ENCODE measurements around the gene PAF1. TPM values are rescaled to one million over a fixed set of nuclear protein-coding genes. Genes with fewer than 3 reads are reported as not detected.
"Not testable (repeated sequence)": the region's sequence is repeated elsewhere in the genome, so short reads cannot be mapped to it uniquely, and the experiment has no call there.

The PAF1 gene
- total RNA-seq, 4 donors from 2014 or later, result 32.8 to 48.0 (median 44.0) TPM

GRCh38 chr19:39342647-39343305 is 48.1 kb downstream of the PAF1 start:
- Histone ChIP-seq H3K27me3 (no peaks in the 10 kb centered on the region), H3K27ac (peak overlapping the region; percentile 78 to 94 (median 92)), H3K36me3 (peaks cover 0 to 7% of the 10 kb centered on the region in 2 donors), H3K4me1 (peaks cover 0 to 63% (median 31%) of the 10 kb centered on the region in 3 donors), H3K4me3 (peak overlapping the region; percentile 89 to 96), H3K9me3 (no peaks in the 10 kb centered on the region)
- ATAC-seq, result peak; percentile 1
- 4 to 7% methylated on average over 6 of the region's 51 CpGs for WGBS, 2 donors (ENCODE audit: low coverage in 1 of 2)
- no peak for TF ChIP-seq EP300 (IDR thresholded peaks at IDR 0.05)
- no peak for TF ChIP-seq POLR2AphosphoS5 (IDR thresholded peaks at IDR 0.05)

GRCh38 chr19:39341719-39342604 is 48.9 kb downstream of the PAF1 start, which contains the start of gene SAMD4B:
SAMD4B (plus strand) TSS chr19:39342421; CDS start chr19:39356894, 14,473 bp downstream.
- Histone ChIP-seq H3K36me3 (peaks cover 0 to 7% of the 10 kb centered on the region in 2 donors), H3K27me3 (no peaks in the 10 kb centered on the region), H3K9me3 (no peaks in the 10 kb centered on the region), H3K4me3 (peak within 1 kb of the TSS; percentile 89 to 96), H3K27ac (peak within 1 kb of the TSS; percentile 78 to 94 (median 92)), H3K4me1 (peaks cover 0 to 55% (median 31%) of the 10 kb centered on the region in 3 donors)
- peak; percentile 97 for ATAC-seq
- WGBS, 2 donors (ENCODE audit: low coverage in 1 of 2), result 0% methylated on average over 3 of the region's 105 CpGs; no CpG with 5 or more reads in 1 of the 2 donors
- TF ChIP-seq EP300 (IDR thresholded peaks at IDR 0.05) (no peak), POLR2AphosphoS5 (IDR thresholded peaks at IDR 0.05) (peak; percentile 80), POLR2A (IDR thresholded peaks at IDR 0.05) (peak; percentile 86 to 88)
- TF ChIP-seq, protein P1, sequence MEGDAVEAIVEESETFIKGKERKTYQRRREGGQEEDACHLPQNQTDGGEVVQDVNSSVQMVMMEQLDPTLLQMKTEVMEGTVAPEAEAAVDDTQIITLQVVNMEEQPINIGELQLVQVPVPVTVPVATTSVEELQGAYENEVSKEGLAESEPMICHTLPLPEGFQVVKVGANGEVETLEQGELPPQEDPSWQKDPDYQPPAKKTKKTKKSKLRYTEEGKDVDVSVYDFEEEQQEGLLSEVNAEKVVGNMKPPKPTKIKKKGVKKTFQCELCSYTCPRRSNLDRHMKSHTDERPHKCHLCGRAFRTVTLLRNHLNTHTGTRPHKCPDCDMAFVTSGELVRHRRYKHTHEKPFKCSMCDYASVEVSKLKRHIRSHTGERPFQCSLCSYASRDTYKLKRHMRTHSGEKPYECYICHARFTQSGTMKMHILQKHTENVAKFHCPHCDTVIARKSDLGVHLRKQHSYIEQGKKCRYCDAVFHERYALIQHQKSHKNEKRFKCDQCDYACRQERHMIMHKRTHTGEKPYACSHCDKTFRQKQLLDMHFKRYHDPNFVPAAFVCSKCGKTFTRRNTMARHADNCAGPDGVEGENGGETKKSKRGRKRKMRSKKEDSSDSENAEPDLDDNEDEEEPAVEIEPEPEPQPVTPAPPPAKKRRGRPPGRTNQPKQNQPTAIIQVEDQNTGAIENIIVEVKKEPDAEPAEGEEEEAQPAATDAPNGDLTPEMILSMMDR (IDR thresholded peaks at IDR 0.05), result peak in 3 of 4 experiments; percentile 89 to 91 (median 90)

GRCh38 chr19:39341129-39341718 is 49.7 kb downstream of the PAF1 start:
- TF ChIP-seq, protein P1 (IDR thresholded peaks at IDR 0.05), result no peak
- TF ChIP-seq EP300 (IDR thresholded peaks at IDR 0.05), result no peak
- TF ChIP-seq POLR2A (IDR thresholded peaks at IDR 0.05), result no peak
- no peak for TF ChIP-seq POLR2AphosphoS5 (IDR thresholded peaks at IDR 0.05)
- H3K36me3 ChIP-seq, result peaks cover 0 to 5% of the 10 kb centered on the region in 2 donors
- peak overlapping the region; percentile 37 to 68 for H3K4me3 ChIP-seq
- peak overlapping the region; percentile 2 to 93 (median 86) for H3K27ac ChIP-seq
- WGBS, 2 donors (ENCODE audit: low coverage in 1 of 2), result 0 to 6% methylated on average over 12 to 13 of the region's 17 CpGs
- peaks cover 0 to 47% (median 31%) of the 10 kb centered on the region in 3 donors for H3K4me1 ChIP-seq
- H3K9me3 ChIP-seq, result no peaks in the 10 kb centered on the region
- no peak for ATAC-seq
- no peaks in the 10 kb centered on the region for H3K27me3 ChIP-seq

GRCh38 chr19:39340156-39340555 is 50.8 kb downstream of the PAF1 start:
- H3K27ac ChIP-seq, H3K4me3 ChIP-seq, H3K36me3 ChIP-seq, H3K9me3 ChIP-seq, H3K27me3 ChIP-seq, ATAC-seq: not testable (repeated sequence)
- peaks cover 0 to 37% (median 22%) of the 10 kb centered on the region in 3 donors for H3K4me1 ChIP-seq
- 84 to 86% methylated on average over 1 to 5 of the region's 7 CpGs for WGBS, 2 donors (ENCODE audit: low coverage in 1 of 2)

GRCh38 chr19:39339674-39340073 is 51.2 kb downstream of the PAF1 start:
- WGBS, 2 donors (ENCODE audit: low coverage in 1 of 2), result 100% methylated on average over 1 of the region's 1 CpG; no CpG with 5 or more reads in 1 of the 2 donors
- Histone ChIP-seq H3K27ac (no peak overlapping the region), H3K4me1 (peaks cover 0 to 32% (median 17%) of the 10 kb centered on the region in 3 donors), H3K9me3 (no peaks in the 10 kb centered on the region), H3K4me3 (no peak overlapping the region), H3K36me3 (no peaks in the 10 kb centered on the region), H3K27me3 (no peaks in the 10 kb centered on the region)
- TF ChIP-seq POLR2AphosphoS5 (IDR thresholded peaks at IDR 0.05), result no peak
- TF ChIP-seq, protein P1 (IDR thresholded peaks at IDR 0.05), result no peak
- TF ChIP-seq POLR2A (IDR thresholded peaks at IDR 0.05), result no peak
- TF ChIP-seq EP300 (IDR thresholded peaks at IDR 0.05), result no peak
- no peak for ATAC-seq

All from gastroesophageal sphincter (tissue), 4 donors.